CMK (cell line): ENCODE data around the gene PCBD1.
A peak's percentile ranks its signal among the peaks of the same experiment; 100 is the strongest.

ENCODE experiments used
- DNase-seq: peaks from one replicate; pipeline ENCODE4 v3.0.0-alpha.2; 2010; ENCODE audit warnings: low read depth

Gene PCBD1

GRCh38 chr10:70902661-70903261, 14.4 kb upstream of the PCBD1 start:
- DNase-seq, result no peak

- DNase-seq, result no peak
Measured at GRCh38 chr10:70901276-70901878, 13.0 kb upstream of the PCBD1 start.

- DNase-seq, result no peak
Measured at GRCh38 chr10:70899096-70899495, 10.7 kb upstream of the PCBD1 start.

GRCh38 chr10:70898687-70899086, 10.3 kb upstream of the PCBD1 start:
- no peak for DNase-seq

GRCh38 chr10:70896551-70896950, 8.2 kb upstream of the PCBD1 start:
- DNase-seq, result no peak

GRCh38 chr10:70894416-70894815, 6.1 kb upstream of the PCBD1 start:
- no peak for DNase-seq

- no peak for DNase-seq
Measured at GRCh38 chr10:70893227-70894006, 5.1 kb upstream of the PCBD1 start.

GRCh38 chr10:70892631-70893030, 4.3 kb upstream of the PCBD1 start:
- DNase-seq, result no peak

- no peak for DNase-seq
Measured at GRCh38 chr10:70891627-70892026, 3.3 kb upstream of the PCBD1 start.

GRCh38 chr10:70890917-70891431, 2.6 kb upstream of the PCBD1 start:
- DNase-seq, result no peak

- DNase-seq, result no peak
Measured at GRCh38 chr10:70889291-70889690, 926 bp upstream of the PCBD1 start.

GRCh38 chr10:70886921-70887665, 1.3 kb downstream of the PCBD1 start:
- DNase-seq, result no peak

- DNase-seq, result no peak
Measured at GRCh38 chr10:70885931-70886903, 2.1 kb downstream of the PCBD1 start.

- DNase-seq, result no peak
Measured at GRCh38 chr10:70885481-70885880, 2.9 kb downstream of the PCBD1 start.

GRCh38 chr10:70884741-70885140, 3.6 kb downstream of the PCBD1 start:
- DNase-seq, result no peak

GRCh38 chr10:70880077-70880534, 8.3 kb downstream of the PCBD1 start:
- DNase-seq, result peak; percentile 74

GRCh38 chr10:70879207-70879606, 9.2 kb downstream of the PCBD1 start:
- DNase-seq, result no peak

- DNase-seq, result no peak
Measured at GRCh38 chr10:70874061-70874460, 14.3 kb downstream of the PCBD1 start.

- no peak for DNase-seq
Measured at GRCh38 chr10:70872291-70872690, 16.1 kb downstream of the PCBD1 start.

- no peak for DNase-seq
Measured at GRCh38 chr10:70866424-70866823, 21.9 kb downstream of the PCBD1 start.

GRCh38 chr10:70864935-70865334, 23.4 kb downstream of the PCBD1 start:
- no peak for DNase-seq
